Effector memory CD8-positive, alpha-beta T cell (primary cell): ENCODE results near the gene PPP2R3A.

Experiments
- ATAC-seq: fragments of 150-1000 bp; cut with Tn5 transposase; replicated peaks from 2 replicates; pipeline ENCODE4 v1.10.0; 2021; ENCODE audit warnings: mild to moderate bottlenecking, moderate library complexity
- DNase-seq, 3 experiments: peaks; one replicate each; pipeline ENCODE4 v3.0.0; 2021
- H3K27ac Mint-ChIP-seq, 2 donors: one replicate each; pipeline ENCODE4 v1.8.0; 2022; ENCODE audit warnings: mild to moderate bottlenecking in 2 of 2, mixed read lengths in 2 of 2, moderate library complexity in 2 of 2
- H3K27me3 Mint-ChIP-seq, 2 donors: one replicate each; pipeline ENCODE4 v1.8.0; 2022; ENCODE audit warnings: mixed read lengths in 2 of 2
- H3K36me3 Mint-ChIP-seq: one replicate; pipeline ENCODE4 v1.8.0; 2022; ENCODE audit warnings: mild to moderate bottlenecking, moderate library complexity, mixed read lengths; ENCODE audit not compliant: insufficient read depth
- H3K4me1 Mint-ChIP-seq, 2 donors: one replicate each; pipeline ENCODE4 v1.8.0; 2022; ENCODE audit warnings: low read depth in 2 of 2, mixed read lengths in 2 of 2
- H3K4me3 Mint-ChIP-seq, 2 donors: one replicate each; pipeline ENCODE4 v1.8.0; 2022; ENCODE audit warnings: mild to moderate bottlenecking in 2 of 2, mixed read lengths in 2 of 2, moderate library complexity in 2 of 2
- H3K9me3 Mint-ChIP-seq, 2 donors: one replicate each; pipeline ENCODE4 v1.8.0; 2022; ENCODE audit warnings: mixed read lengths in 2 of 2

The PPP2R3A gene

DNA sequence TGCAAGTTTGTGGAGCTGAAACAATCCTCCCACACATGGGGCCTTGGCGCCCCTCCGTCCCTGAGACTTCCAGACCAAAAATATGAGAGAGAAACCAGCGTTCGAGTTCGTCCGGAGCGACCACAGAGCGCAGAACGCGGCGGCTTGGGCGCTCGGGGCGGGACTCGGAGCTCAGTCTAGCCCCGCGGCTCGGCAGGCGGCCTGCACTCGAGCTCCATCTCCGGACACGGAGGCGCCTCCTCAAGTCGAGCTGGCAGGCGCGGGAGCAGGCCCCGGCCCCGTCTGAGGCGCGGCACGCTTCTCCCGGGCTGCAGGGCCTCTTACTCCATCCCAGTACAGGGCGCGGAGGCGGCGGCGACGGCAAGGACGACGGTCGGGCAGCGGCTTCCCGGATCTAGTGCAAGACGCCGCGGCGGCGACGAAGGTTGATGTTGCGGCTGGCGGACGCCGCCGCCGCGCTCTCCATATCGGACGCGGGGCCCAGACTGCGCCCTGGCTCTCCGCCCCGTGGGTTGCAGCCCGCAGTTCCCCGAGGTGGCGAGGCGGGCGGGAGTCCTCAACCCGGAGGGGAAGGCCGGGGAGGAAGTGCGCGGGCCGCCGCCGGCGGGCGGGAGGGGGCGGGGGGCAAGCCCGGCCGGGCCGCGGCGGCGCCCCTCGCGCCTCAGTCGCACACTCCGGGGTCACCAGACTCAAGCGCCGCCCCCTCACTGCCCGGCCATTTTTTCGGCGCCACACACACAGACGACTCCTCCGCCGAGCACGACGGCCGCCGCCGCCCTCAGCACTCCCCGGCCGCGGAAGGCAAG lies 229.9 kb downstream of the PPP2R3A start:
- Mint-ChIP-seq H3K9me3 (no peaks in the 10 kb centered on the region), H3K4me3 (peak overlapping the region; percentile 97 to 98), H3K27me3 (no peaks in the 10 kb centered on the region), H3K36me3 (peaks cover 59% of the 10 kb centered on the region), H3K27ac (peak overlapping the region; percentile 99 to 100), H3K4me1 (peaks cover 47 to 60% of the 10 kb centered on the region in 2 donors)
- ATAC-seq (peak; percentile 59), DNase-seq (peak; percentile 80 to 82 (median 81))

GRCh38 chr3:136196064-136196400 lies 230.5 kb downstream of the PPP2R3A start, which contains the start of gene MSL2:
Gene MSL2, minus strand, starts transcription at chr3:136196335. Its CDS starts 1,222 bp downstream, at chr3:136195113.
- Mint-ChIP-seq H3K4me1 (peaks cover 41 to 55% of the 10 kb centered on the region in 2 donors), H3K9me3 (no peaks in the 10 kb centered on the region), H3K4me3 (peak within 1 kb of the TSS; percentile 97 to 98), H3K27ac (peak within 1 kb of the TSS; percentile 99 to 100), H3K27me3 (no peaks in the 10 kb centered on the region), H3K36me3 (peaks cover 59% of the 10 kb centered on the region)
- no peak for DNase-seq
- ATAC-seq, result no peak

- Mint-ChIP-seq H3K4me3 (peak overlapping the region; percentile 97 to 98), H3K9me3 (no peaks in the 10 kb centered on the region), H3K4me1 (peaks cover 37 to 49% of the 10 kb centered on the region in 2 donors), H3K27ac (peak overlapping the region; percentile 99 to 100), H3K27me3 (no peaks in the 10 kb centered on the region), H3K36me3 (peaks cover 53% of the 10 kb centered on the region)
- ATAC-seq, result peak; percentile 53
- DNase-seq, result peak; percentile 94 to 97 (median 95)
Observed at GRCh38 chr3:136196401-136197158, 231.1 kb downstream of the PPP2R3A start.

DNA sequence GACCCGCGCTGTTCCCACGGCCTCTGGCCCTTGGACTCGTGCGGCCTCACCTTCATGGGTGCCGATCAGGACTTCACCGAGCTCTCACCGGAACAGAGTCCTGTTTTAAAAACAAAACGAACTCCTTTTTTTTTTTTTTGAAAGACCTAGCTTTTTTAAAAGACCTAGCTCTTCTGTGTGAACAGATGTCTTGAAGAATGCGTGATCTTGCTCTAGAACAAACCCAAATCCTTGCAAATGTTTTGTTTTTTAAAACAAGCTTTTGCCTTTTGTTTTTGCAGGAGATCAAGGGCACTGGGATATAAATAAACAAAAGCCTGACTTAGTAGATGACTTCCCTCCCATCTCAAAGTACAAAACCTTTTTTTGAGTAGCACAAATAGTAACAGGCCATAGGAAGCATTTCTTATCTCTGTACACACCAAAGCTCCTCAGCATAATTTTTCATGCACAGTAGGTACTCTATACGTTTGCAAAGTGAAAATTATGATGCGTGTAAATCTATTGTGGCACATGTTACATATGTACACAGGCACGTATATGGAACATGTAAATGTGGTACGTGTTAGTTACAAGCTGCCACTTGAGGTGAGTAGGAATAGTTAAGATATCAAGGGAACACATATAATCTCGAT lies 231.7 kb downstream of the PPP2R3A start:
- Mint-ChIP-seq H3K4me1 (peaks cover 31 to 44% of the 10 kb centered on the region in 2 donors), H3K27ac (peak overlapping the region; percentile 99 to 100), H3K27me3 (no peaks in the 10 kb centered on the region), H3K4me3 (peak overlapping the region; percentile 97 to 98), H3K36me3 (peaks cover 47% of the 10 kb centered on the region), H3K9me3 (no peaks in the 10 kb centered on the region)
- ATAC-seq, result no peak
- DNase-seq, result no peak
